Natural killer cell treated with Interleukin-12 subunit alpha and Interleukin-12 subunit beta and Interleukin-15 and Interleukin-18, amount 100 ng/mL, for 72 hours (primary cell): ENCODE measurements around the gene PLA1A. TPM values are rescaled to one million over a fixed set of nuclear protein-coding genes. Genes with fewer than 3 reads are reported as not detected.

Source experiments
- ATAC-seq, 2 donors: fragments of 150-1000 bp; cut with Tn5 transposase in 1 of 2; sonication (Bioruptor Pico), chemical (Tn5 transposase) in 1 of 2; 2 replicates each; pipeline ENCODE4 v1.10.0; 2021
- DNase-seq: peaks from one replicate; pipeline ENCODE4 v3.0.0; 2022; ENCODE audit warnings: low spot score
- H3K27ac Mint-ChIP-seq, 2 donors: 1 replicate in 1 of 2; 2 replicates in 1 of 2; pipeline ENCODE4 v1.8.0; 2022; ENCODE audit warnings: mixed read lengths in 2 of 2, mild to moderate bottlenecking in 1 of 2, moderate library complexity in 1 of 2
- H3K27me3 Mint-ChIP-seq, 2 donors: 1 replicate in 1 of 2; 2 replicates in 1 of 2; pipeline ENCODE4 v1.8.0; 2022; ENCODE audit warnings: mixed read lengths in 2 of 2
- H3K36me3 Mint-ChIP-seq: one replicate; pipeline ENCODE4 v1.8.0; 2022; ENCODE audit warnings: mixed read lengths
- H3K4me1 Mint-ChIP-seq, 2 donors: 1 replicate in 1 of 2; 2 replicates in 1 of 2; pipeline ENCODE4 v1.8.0; 2022; ENCODE audit warnings: low read depth in 2 of 2, mixed read lengths in 2 of 2, mild to moderate bottlenecking in 1 of 2
- H3K4me3 Mint-ChIP-seq: one replicate; pipeline ENCODE4 v1.8.0; 2022; ENCODE audit warnings: mixed read lengths
- H3K9me3 Mint-ChIP-seq: 2 replicates; pipeline ENCODE4 v1.8.0; 2022; ENCODE audit warnings: mixed read lengths
- total RNA-seq, 2 donors: library from RNA; stranded (reverse); gene quantifications; one replicate each; pipeline ENCODE4 v1.2.3, GENCODE V29; 2022

PLA1A gene
- total RNA-seq, 2 donors from 2014 or later, result 0.19 TPM; not detected in 1

DNA sequence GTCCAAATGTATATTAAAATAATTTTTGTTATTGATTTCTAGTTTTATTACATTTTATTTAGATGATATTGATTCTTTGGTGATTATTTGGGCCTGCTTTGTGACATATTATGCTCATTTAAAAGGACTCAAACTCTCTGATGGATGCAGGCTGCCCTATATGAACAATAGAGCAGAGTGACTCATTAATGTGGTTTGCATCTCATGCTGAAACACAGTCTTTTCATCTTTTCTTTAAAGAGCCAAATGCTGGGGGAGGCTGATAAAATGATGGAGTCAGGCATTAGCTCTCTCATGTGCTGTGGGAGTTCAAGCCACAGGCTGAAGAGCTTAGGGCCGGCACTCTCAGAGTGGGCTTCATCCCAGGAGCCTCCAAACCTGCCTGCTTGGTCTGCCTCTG, 7.2 kb downstream of the PLA1A start:
- H3K4me3 Mint-ChIP-seq, result no peak overlapping the region
- peaks cover under 1% of the 10 kb centered on the region in 2 donors for H3K4me1 Mint-ChIP-seq
- DNase-seq, result no peak
- no peaks in the 10 kb centered on the region for H3K9me3 Mint-ChIP-seq
- H3K27me3 Mint-ChIP-seq, result peaks cover 12 to 14% of the 10 kb centered on the region in 2 donors
- no peak overlapping the region for H3K27ac Mint-ChIP-seq
- no peaks in the 10 kb centered on the region for H3K36me3 Mint-ChIP-seq
- ATAC-seq, result no peak

DNA sequence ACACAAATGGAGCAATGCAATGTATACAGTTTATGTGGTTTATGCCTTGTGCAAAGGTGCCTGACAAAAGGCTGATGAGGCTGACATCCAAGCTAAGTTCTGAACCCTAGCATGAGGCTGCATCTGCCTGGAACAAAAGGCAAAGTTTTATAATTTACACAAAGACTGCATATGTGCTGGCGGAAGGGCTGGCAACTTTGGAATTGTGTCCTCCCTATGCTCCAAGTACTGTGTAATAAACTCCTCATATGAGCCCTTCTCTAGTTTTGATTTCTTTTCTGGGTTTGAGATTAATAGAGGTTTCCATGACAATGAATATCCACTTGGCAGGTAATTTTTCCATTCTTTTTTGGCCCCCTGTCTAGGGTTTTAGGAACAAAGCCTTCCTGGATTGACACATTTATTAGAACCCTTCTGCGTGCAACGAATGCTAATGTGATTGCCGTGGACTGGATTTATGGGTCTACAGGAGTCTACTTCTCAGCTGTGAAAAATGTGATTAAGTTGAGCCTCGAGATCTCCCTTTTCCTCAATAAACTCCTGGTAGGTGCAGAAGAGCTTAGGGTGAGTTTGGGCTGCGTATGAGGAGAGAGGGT, 10.8 kb downstream of the PLA1A start:
- DNase-seq (no peak), ATAC-seq (no peak)
- Mint-ChIP-seq H3K27ac (no peak overlapping the region), H3K9me3 (no peaks in the 10 kb centered on the region), H3K4me1 (no peaks in the 10 kb centered on the region), H3K36me3 (no peaks in the 10 kb centered on the region), H3K4me3 (no peak overlapping the region), H3K27me3 (peaks cover 14 to 15% of the 10 kb centered on the region in 2 donors)

DNA sequence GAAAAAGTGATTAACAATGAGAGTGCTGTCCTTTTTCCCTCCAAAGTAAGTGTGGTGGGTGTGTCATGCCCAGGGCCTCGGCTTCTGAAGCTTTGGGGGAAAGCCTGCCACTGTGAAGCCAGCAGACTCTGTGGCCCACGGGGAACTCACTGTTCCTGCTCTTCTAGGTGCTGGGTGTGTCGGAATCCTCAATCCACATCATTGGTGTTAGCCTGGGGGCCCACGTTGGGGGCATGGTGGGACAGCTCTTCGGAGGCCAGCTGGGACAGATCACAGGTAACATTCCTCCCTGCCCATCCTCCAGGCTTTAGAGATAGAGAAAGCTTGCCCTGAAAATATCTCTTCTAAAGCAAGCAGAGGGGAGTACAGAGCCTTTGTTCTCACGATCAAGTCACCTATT, 11.6 kb downstream of the PLA1A start:
- ATAC-seq, result no peak
- Mint-ChIP-seq H3K27me3 (peaks cover 14 to 15% of the 10 kb centered on the region in 2 donors), H3K27ac (no peak overlapping the region), H3K9me3 (no peaks in the 10 kb centered on the region), H3K4me3 (no peak overlapping the region), H3K4me1 (no peaks in the 10 kb centered on the region), H3K36me3 (no peaks in the 10 kb centered on the region)
- DNase-seq, result no peak

- DNase-seq (no peak), ATAC-seq (no peak)
- Mint-ChIP-seq H3K9me3 (no peaks in the 10 kb centered on the region), H3K27me3 (peaks cover 14 to 15% of the 10 kb centered on the region in 2 donors), H3K4me3 (no peak overlapping the region), H3K4me1 (no peaks in the 10 kb centered on the region), H3K36me3 (no peaks in the 10 kb centered on the region), H3K27ac (no peak overlapping the region)
Measured at GRCh38 chr3:119611664-119612063, 14.0 kb downstream of the PLA1A start.

DNA sequence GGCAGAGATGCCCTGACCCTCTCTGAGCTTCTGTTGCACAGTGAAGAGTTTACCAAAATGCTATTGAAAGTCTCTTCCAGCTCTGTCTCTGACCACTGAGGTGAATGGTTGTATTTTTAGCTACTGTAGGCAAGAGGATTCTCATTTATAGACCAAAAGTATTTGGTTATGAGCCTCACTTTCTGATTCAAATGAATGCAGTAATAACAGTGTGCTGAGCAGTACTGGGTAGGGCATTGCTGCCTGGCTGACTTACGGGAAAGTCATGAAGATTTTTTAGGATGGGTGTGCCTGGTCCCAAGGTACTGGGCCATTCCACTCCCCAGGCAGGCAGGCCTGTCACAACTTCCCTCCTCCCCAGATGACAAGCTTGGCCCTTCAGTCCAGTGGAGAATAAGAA, 15.5 kb downstream of the PLA1A start:
- no peaks in the 10 kb centered on the region for H3K36me3 Mint-ChIP-seq
- peaks cover under 1 to 8% of the 10 kb centered on the region in 2 donors for H3K27me3 Mint-ChIP-seq
- no peaks in the 10 kb centered on the region for H3K4me1 Mint-ChIP-seq
- H3K9me3 Mint-ChIP-seq, result no peaks in the 10 kb centered on the region
- DNase-seq (no peak), ATAC-seq (peak in 1 of 2 donors; percentile 28)
- no peak overlapping the region for H3K4me3 Mint-ChIP-seq
- H3K27ac Mint-ChIP-seq, result no peak overlapping the region

DNA sequence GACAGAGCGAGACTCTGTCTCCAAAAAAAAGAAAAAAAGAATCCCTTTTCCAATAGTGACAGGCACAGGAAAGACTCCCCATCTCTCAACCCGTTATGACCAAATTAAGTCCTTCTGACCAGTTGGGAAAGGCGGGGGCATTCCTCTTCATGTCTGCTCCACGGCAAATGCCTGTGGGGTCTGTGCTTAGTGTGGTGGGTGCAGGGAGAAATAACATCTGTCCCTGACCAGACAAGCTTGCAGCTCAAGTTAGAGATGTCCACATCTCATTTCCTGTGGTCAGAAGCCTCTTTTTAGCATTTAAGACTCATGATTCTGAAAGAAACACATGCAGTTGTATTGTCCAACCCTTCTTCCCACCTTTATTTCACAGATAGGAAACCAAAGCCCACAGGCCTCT, 16.2 kb downstream of the PLA1A start:
- ATAC-seq (no peak), DNase-seq (no peak)
- Mint-ChIP-seq H3K4me1 (no peaks in the 10 kb centered on the region), H3K4me3 (no peak overlapping the region), H3K9me3 (no peaks in the 10 kb centered on the region), H3K36me3 (no peaks in the 10 kb centered on the region), H3K27me3 (peaks cover 2 to 5% of the 10 kb centered on the region in 2 donors), H3K27ac (no peak overlapping the region)

DNA sequence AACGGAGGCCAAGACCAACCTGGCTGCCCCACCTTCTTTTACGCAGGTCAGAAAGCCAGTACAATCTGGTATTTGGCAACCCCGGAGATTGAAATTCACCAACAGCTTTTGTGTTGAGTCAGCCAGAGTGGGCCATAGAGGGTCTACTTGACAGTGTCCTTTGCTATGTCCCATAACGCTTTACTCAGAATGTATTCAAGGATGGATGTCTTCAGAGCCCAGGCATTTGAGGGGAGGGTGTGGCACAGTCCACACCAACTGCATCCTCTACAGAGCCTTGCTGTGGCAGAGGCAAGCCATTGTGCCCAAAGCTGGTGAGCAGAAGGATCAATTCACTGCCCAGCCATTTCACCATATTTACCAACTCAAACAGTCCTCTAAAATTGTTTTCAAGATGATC, 18.4 kb downstream of the PLA1A start:
- Mint-ChIP-seq H3K27me3 (peaks cover 7 to 10% of the 10 kb centered on the region in 2 donors), H3K4me3 (no peak overlapping the region), H3K9me3 (no peaks in the 10 kb centered on the region), H3K36me3 (no peaks in the 10 kb centered on the region), H3K4me1 (no peaks in the 10 kb centered on the region), H3K27ac (no peak overlapping the region)
- DNase-seq, result no peak
- ATAC-seq, result no peak

- no peak overlapping the region for H3K27ac Mint-ChIP-seq
- no peaks in the 10 kb centered on the region for H3K4me1 Mint-ChIP-seq
- H3K4me3 Mint-ChIP-seq, result no peak overlapping the region
- H3K36me3 Mint-ChIP-seq, result no peaks in the 10 kb centered on the region
- ATAC-seq (no peak), DNase-seq (no peak)
- H3K9me3 Mint-ChIP-seq, result no peaks in the 10 kb centered on the region
- peaks cover 7% of the 10 kb centered on the region in 2 donors for H3K27me3 Mint-ChIP-seq
Measured at GRCh38 chr3:119619094-119619493, 21.4 kb downstream of the PLA1A start.

DNA sequence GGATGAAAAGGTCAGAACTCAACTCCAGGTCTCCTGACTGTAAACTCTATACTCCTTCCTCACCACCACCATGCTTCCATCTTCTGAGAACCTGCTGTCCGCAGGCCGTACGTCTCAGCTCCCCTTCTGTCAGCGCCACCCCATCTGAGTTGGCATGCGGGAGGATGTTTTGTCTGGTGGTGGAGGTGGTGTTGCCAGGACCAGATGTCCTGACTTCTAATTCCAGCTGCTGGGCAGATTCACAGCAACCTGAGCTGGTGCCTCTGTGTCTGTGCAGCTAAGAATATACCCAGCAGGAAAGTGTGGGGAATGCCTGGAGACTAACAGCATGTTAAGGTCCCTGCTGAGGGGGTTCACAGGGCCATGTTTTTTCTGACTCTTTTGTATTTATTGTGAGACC, 23.2 kb downstream of the PLA1A start:
- H3K9me3 Mint-ChIP-seq, result no peaks in the 10 kb centered on the region
- H3K27ac Mint-ChIP-seq, result no peak overlapping the region
- H3K4me3 Mint-ChIP-seq, result no peak overlapping the region
- H3K4me1 Mint-ChIP-seq, result peaks cover 0 to 3% of the 10 kb centered on the region in 2 donors
- DNase-seq (no peak), ATAC-seq (no peak)
- H3K36me3 Mint-ChIP-seq, result no peaks in the 10 kb centered on the region
- H3K27me3 Mint-ChIP-seq, result peaks cover 7 to 13% of the 10 kb centered on the region in 2 donors

GRCh38 chr3:119624002-119624720, 26.5 kb downstream of the PLA1A start:
- no peak for ATAC-seq

GRCh38 chr3:119625451-119626153, 27.9 kb downstream of the PLA1A start:
- peaks cover 0 to 12% of the 10 kb centered on the region in 2 donors for H3K27me3 Mint-ChIP-seq
- peak in 1 of 2 donors; percentile 8 for ATAC-seq
- no peak for DNase-seq
- H3K9me3 Mint-ChIP-seq, result no peaks in the 10 kb centered on the region
- no peak overlapping the region for H3K27ac Mint-ChIP-seq
- peaks cover 17 to 21% of the 10 kb centered on the region in 2 donors for H3K4me1 Mint-ChIP-seq
- no peaks in the 10 kb centered on the region for H3K36me3 Mint-ChIP-seq
- no peak overlapping the region for H3K4me3 Mint-ChIP-seq

More at GRCh38 chr3:119624002-119624720, 26.5 kb downstream of the PLA1A start:
- no peak for DNase-seq
- Mint-ChIP-seq H3K27ac (no peak overlapping the region), H3K9me3 (no peaks in the 10 kb centered on the region), H3K4me3 (no peak overlapping the region), H3K4me1 (peaks cover 17 to 21% of the 10 kb centered on the region in 2 donors), H3K36me3 (no peaks in the 10 kb centered on the region), H3K27me3 (peaks cover 2 to 16% of the 10 kb centered on the region in 2 donors)

DNA sequence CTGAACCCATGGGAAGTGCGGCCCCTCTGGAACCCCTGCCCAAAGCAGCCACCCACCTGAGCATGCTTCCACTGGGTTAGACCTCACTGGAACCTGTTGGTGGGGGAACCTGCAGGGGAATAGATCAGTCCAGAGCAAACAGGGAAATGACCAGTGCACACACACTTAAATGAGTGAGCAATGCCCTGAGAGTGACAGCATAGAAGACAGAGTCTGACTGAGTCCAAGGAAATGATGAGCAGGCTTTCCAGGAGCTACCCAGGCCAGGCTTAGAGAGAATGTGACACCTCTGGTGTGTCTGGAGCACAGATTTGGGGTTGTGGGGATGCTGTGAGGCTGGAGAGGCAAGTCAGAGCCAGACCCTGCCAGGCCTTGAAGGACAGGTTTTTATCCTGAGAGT, 28.5 kb downstream of the PLA1A start:
- Mint-ChIP-seq H3K4me3 (no peak overlapping the region), H3K9me3 (no peaks in the 10 kb centered on the region), H3K36me3 (no peaks in the 10 kb centered on the region), H3K27ac (no peak overlapping the region), H3K27me3 (peaks cover 0 to 15% of the 10 kb centered on the region in 2 donors), H3K4me1 (peaks cover 17 to 21% of the 10 kb centered on the region in 2 donors)
- DNase-seq, result no peak
- ATAC-seq, result no peak

DNA sequence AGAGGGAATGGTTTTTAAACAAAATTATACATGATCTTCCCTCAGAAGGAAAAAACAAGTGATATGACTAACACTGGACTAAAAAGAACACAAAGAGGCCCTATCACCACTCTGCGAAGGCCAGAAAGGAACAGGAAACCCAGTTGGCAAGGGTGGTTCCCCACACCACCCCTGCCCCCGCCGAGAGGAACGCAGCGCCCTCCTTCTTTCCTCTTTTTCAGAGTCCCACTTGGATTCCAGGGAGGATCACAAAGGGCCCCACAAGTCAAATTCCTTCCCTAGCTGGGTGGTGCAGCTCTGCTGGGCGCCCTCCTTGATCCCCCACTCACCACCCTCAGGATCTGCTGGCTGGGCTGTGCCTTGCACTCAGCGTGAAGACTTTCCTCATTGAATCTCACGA, 29.8 kb downstream of the PLA1A start:
- Mint-ChIP-seq H3K27ac (peak overlapping the region; percentile 27 to 37), H3K36me3 (no peaks in the 10 kb centered on the region), H3K4me1 (peaks cover 17 to 21% of the 10 kb centered on the region in 2 donors), H3K4me3 (no peak overlapping the region), H3K9me3 (no peaks in the 10 kb centered on the region), H3K27me3 (peaks cover 0 to 15% of the 10 kb centered on the region in 2 donors)
- DNase-seq (no peak), ATAC-seq (peak; percentile 44 to 63)

- H3K9me3 Mint-ChIP-seq, result no peaks in the 10 kb centered on the region
- H3K36me3 Mint-ChIP-seq, result no peaks in the 10 kb centered on the region
- no peak overlapping the region for H3K4me3 Mint-ChIP-seq
- DNase-seq (no peak), ATAC-seq (peak in 1 of 2 donors; percentile 52)
- peak overlapping the region in 1 of 2 donors; percentile 27 for H3K27ac Mint-ChIP-seq
- peaks cover 0 to 17% of the 10 kb centered on the region in 2 donors for H3K27me3 Mint-ChIP-seq
- peaks cover 17 to 21% of the 10 kb centered on the region in 2 donors for H3K4me1 Mint-ChIP-seq
Measured at GRCh38 chr3:119628390-119628789, 30.7 kb downstream of the PLA1A start.
